RWPE2 (cell line): ENCODE measurements around the gene NNT.
"Not testable (repeated sequence)": the region's sequence is repeated elsewhere in the genome, so short reads cannot be mapped to it uniquely, and the experiment has no call there.

ENCODE experiments used
- ATAC-seq: fragments of 200-7000 bp; cut with Tn5 transposase; 3 replicates; pipeline ENCODE4 v1.9.1; 2021; ENCODE audit warnings: low read depth
- DNase-seq: peaks from one replicate; pipeline ENCODE4 v3.0.0-alpha.2; 2020; ENCODE audit warnings: low spot score
- H3K27ac ChIP-seq: fragments of 450-650 bp; 2 replicates; pipeline ENCODE4 v1.5.1; 2017; ENCODE audit warnings: mild to moderate bottlenecking; ENCODE audit not compliant: poor library complexity, severe bottlenecking
- H3K27me3 ChIP-seq: fragments of 250-450 bp; sonication (Bioruptor Pico); 2 replicates; pipeline ENCODE4 v1.5.1; 2021; ENCODE audit warnings: mild to moderate bottlenecking, moderate library complexity; ENCODE audit not compliant: insufficient read depth, poor library complexity, severe bottlenecking
- H3K36me3 ChIP-seq: fragments of 250-450 bp; sonication (Bioruptor Pico); 2 replicates; pipeline ENCODE4 v1.5.1; 2020; ENCODE audit warnings: low read depth, mild to moderate bottlenecking, moderate library complexity
- H3K4me1 ChIP-seq: fragments of 250-450 bp; sonication (Bioruptor Pico); 2 replicates; pipeline ENCODE4 v1.5.1; 2021; ENCODE audit warnings: mild to moderate bottlenecking, moderate library complexity; ENCODE audit not compliant: insufficient read depth, poor library complexity, severe bottlenecking
- H3K4me3 ChIP-seq: fragments of 250-450 bp; sonication (Bioruptor Pico); 2 replicates; pipeline ENCODE4 v1.5.1; 2021; ENCODE audit warnings: mild to moderate bottlenecking, moderate library complexity; ENCODE audit not compliant: severe bottlenecking
- H3K9me3 ChIP-seq: fragments of 250-450 bp; sonication (Bioruptor Pico); 2 replicates; pipeline ENCODE4 v1.5.1; 2021; ENCODE audit warnings: mild to moderate bottlenecking, moderate library complexity; ENCODE audit not compliant: severe bottlenecking
- TF ChIP-seq, protein P1 (sequence below): fragments of 450-650 bp; IDR thresholded peaks from one replicate; pipeline ENCODE4 v1.5.1; 2017; ENCODE audit warnings: mild to moderate bottlenecking, moderate library complexity; ENCODE audit not compliant: poor library complexity, severe bottlenecking

NNT gene

DNA sequence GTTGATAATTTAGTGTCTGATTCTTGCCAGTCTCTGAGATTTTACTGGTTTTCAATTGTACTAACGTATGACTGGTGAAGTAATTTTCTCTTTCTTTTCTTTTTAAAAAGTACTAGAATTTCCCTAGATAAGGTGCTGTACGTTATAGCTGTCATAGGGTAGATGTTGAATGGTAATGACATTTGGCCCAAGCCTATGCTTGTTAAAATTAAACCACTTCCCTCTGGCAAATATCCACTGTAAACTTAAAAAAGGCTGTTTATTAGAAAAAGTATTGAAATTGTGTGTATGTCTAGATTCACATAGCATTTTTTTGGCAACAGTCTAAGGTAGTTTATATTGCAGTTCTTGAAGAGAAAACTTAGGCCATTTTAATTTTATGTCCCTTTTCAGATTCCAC, 97.6 kb downstream of the NNT start:
- Histone ChIP-seq H3K9me3 (no peaks in the 10 kb centered on the region), H3K27me3 (no peaks in the 10 kb centered on the region), H3K4me3 (no peak overlapping the region), H3K4me1 (no peaks in the 10 kb centered on the region), H3K27ac (no peak overlapping the region), H3K36me3 (no peaks in the 10 kb centered on the region)
- TF ChIP-seq, protein P1, sequence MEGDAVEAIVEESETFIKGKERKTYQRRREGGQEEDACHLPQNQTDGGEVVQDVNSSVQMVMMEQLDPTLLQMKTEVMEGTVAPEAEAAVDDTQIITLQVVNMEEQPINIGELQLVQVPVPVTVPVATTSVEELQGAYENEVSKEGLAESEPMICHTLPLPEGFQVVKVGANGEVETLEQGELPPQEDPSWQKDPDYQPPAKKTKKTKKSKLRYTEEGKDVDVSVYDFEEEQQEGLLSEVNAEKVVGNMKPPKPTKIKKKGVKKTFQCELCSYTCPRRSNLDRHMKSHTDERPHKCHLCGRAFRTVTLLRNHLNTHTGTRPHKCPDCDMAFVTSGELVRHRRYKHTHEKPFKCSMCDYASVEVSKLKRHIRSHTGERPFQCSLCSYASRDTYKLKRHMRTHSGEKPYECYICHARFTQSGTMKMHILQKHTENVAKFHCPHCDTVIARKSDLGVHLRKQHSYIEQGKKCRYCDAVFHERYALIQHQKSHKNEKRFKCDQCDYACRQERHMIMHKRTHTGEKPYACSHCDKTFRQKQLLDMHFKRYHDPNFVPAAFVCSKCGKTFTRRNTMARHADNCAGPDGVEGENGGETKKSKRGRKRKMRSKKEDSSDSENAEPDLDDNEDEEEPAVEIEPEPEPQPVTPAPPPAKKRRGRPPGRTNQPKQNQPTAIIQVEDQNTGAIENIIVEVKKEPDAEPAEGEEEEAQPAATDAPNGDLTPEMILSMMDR = no peak
- no peak for DNase-seq
- no peak for ATAC-seq

DNA sequence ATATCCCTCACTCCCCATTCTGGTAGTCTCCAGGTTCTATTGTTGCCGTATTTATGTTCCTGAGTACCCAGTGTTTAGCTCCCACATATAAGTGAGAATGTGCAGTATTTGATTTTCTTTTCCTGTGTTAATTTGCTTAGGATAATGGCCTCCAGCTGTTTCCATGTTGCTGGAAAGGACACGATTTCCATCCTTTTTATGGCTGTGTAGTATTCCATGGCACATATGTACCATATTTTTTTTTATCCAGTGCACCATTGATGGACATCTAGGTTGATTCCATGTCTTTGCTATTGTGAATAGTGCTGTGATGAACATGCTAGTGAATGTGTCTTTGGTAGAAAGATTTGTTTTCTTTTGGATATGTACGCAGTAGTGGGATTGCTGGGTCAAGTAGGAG, 98.2 kb downstream of the NNT start:
- H3K27me3 ChIP-seq = no peaks in the 10 kb centered on the region
- TF ChIP-seq, protein P1 = no peak
- H3K27ac ChIP-seq = no peak overlapping the region
- H3K4me1 ChIP-seq = no peaks in the 10 kb centered on the region
- H3K9me3 ChIP-seq = no peaks in the 10 kb centered on the region
- no peak overlapping the region for H3K4me3 ChIP-seq
- H3K36me3 ChIP-seq = 0 out of 2 replicates have a peak, but pooled peaks cover under 1% of the 10 kb centered on the region
- no peak for ATAC-seq
- DNase-seq = no peak

DNA sequence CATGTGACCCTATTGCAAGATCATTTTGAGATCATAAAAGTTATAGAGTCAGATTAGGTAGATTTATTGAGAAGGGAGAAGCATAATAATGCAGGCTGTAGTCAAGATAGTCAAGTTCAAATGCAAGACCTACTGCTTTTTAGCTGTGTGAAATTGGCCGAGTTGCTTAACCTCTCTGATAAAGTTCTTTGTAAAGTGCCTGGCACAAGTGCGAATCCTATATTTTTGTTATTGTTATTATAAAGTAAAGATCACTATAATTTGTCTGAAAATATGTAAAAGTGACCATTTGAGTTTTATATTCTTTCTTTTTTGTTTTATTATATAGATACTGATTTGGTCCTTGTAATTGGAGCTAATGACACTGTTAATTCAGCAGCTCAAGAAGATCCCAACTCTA, 99.3 kb downstream of the NNT start:
- Histone ChIP-seq H3K27ac (no peak overlapping the region), H3K27me3 (no peaks in the 10 kb centered on the region), H3K36me3 (peaks cover 4% of the 10 kb centered on the region; the same call in 1 of the 2 replicates), H3K4me1 (no peaks in the 10 kb centered on the region), H3K4me3 (no peak overlapping the region), H3K9me3 (no peaks in the 10 kb centered on the region)
- ATAC-seq = no peak
- TF ChIP-seq, protein P1 = no peak
- no peak for DNase-seq

DNA sequence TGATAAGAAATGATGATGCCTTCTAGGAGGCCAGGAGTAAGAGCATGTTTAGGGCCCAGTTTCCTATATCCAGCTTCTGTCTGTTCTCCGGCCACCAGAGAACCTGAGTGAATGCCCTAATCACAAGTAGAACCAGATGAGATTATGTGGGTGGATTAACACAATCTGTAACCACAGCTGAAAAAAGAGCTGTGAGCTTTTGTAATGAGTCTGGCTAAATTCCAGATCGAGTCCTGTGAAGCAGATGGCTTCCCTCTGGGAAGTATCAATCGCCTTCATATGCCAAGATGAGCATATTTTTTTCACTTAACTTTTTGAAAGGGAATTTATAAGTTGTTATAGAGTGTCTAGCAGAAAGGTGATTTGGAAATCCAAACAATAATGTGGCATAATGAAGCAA, 99.8 kb downstream of the NNT start:
- DNase-seq = no peak
- ATAC-seq = no peak
- Histone ChIP-seq H3K9me3 (no peaks in the 10 kb centered on the region), H3K36me3 (peaks cover 4% of the 10 kb centered on the region; the same call in 1 of the 2 replicates), H3K27me3 (no peaks in the 10 kb centered on the region), H3K4me3 (no peak overlapping the region), H3K27ac (no peak overlapping the region), H3K4me1 (no peaks in the 10 kb centered on the region)
- TF ChIP-seq, protein P1 = no peak

DNA sequence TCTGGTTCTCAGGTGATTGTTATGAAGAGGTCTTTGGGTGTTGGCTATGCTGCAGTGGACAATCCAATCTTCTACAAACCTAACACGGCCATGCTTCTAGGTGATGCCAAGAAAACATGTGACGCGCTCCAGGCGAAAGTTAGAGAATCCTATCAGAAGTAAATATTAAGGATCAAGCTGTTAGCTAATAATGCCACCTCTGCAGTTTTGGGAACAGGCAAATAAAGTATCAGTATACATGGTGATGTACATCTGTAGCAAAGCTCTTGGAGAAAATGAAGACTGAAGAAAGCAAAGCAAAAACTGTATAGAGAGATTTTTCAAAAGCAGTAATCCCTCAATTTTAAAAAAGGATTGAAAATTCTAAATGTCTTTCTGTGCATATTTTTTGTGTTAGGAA, 101.3 kb downstream of the NNT start:
- no peak for ATAC-seq
- no peak overlapping the region for H3K27ac ChIP-seq
- peaks cover 4% of the 10 kb centered on the region; the same call in 1 of the 2 replicates for H3K36me3 ChIP-seq
- no peaks in the 10 kb centered on the region for H3K4me1 ChIP-seq
- H3K9me3 ChIP-seq = no peaks in the 10 kb centered on the region
- H3K27me3 ChIP-seq = no peaks in the 10 kb centered on the region
- DNase-seq = no peak
- H3K4me3 ChIP-seq = no peak overlapping the region
- TF ChIP-seq, protein P1 = no peak

DNA sequence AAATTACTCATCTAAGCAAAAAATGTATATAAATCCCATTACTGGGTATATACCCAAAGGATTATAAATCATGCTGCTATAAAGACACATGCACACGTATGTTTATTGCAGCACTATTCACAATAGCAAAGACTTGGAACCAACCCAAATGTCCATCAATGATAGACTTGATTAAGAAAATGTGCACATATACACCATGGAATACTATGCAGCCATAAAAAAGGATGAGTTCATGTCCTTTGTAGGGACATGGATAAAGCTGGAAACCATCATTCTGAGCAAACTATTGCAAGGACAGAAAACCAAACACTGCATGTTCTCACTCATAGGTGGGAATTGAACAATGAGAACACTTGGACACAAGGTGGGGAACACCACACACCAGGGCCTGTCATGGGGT, 103.6 kb downstream of the NNT start:
- not testable (repeated sequence) for H3K27me3 ChIP-seq, H3K36me3 ChIP-seq, DNase-seq, H3K9me3 ChIP-seq, H3K4me1 ChIP-seq, H3K4me3 ChIP-seq, H3K27ac ChIP-seq, ATAC-seq
